ENCODE measurements around the gene KRTAP2-3.
"Not testable (repeated sequence)": the region's sequence is repeated elsewhere in the genome, so short reads cannot be mapped to it uniquely, and the experiment has no call there.

The KRTAP2-3 gene

DNA sequence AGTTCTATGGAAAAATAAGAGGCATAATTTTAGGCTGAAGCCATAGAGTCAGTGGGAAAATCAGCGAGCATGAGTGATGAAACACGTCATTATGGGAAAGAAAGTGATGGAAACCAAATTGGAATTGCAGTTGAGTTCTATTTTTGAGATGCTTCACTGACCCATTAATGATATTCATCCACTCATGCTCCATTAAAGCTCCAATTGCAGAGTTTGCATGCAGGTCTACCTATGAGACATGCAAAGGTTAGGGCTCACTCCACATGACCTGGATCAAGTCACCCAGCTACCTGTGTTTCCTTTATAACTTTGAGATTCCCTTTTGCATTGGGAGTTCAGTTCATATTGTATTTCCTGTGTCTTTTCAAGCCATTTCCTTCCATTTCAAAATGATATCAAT, 13.8 kb upstream of the KRTAP2-3 start:
- TF ChIP-seq, protein P1, sequence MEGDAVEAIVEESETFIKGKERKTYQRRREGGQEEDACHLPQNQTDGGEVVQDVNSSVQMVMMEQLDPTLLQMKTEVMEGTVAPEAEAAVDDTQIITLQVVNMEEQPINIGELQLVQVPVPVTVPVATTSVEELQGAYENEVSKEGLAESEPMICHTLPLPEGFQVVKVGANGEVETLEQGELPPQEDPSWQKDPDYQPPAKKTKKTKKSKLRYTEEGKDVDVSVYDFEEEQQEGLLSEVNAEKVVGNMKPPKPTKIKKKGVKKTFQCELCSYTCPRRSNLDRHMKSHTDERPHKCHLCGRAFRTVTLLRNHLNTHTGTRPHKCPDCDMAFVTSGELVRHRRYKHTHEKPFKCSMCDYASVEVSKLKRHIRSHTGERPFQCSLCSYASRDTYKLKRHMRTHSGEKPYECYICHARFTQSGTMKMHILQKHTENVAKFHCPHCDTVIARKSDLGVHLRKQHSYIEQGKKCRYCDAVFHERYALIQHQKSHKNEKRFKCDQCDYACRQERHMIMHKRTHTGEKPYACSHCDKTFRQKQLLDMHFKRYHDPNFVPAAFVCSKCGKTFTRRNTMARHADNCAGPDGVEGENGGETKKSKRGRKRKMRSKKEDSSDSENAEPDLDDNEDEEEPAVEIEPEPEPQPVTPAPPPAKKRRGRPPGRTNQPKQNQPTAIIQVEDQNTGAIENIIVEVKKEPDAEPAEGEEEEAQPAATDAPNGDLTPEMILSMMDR (conservative IDR thresholded peaks at IDR 0.05; ENCODE audit: low read length) = no peak
- H3K4me3 ChIP-seq (ENCODE audit: low read length) = no peak overlapping the region
- no peak for DNase-seq (ENCODE audit: low read depth)

GRCh38 chr17:41071606-41072360, 11.9 kb upstream of the KRTAP2-3 start:
- no peak for DNase-seq (ENCODE audit: low read depth)
- TF ChIP-seq, protein P1 (conservative IDR thresholded peaks at IDR 0.05; ENCODE audit: low read length) = no peak
- no peak overlapping the region for H3K4me3 ChIP-seq (ENCODE audit: low read length)

- TF ChIP-seq, protein P1 (conservative IDR thresholded peaks at IDR 0.05; ENCODE audit: low read length) = no peak
- no peak for DNase-seq (ENCODE audit: low read depth)
- no peak overlapping the region for H3K4me3 ChIP-seq (ENCODE audit: low read length)
Observed at GRCh38 chr17:41069031-41069430, 9.1 kb upstream of the KRTAP2-3 start.

GRCh38 chr17:41067281-41067680, 7.4 kb upstream of the KRTAP2-3 start:
- no peak overlapping the region for H3K4me3 ChIP-seq (ENCODE audit: low read length)
- TF ChIP-seq, protein P1 (conservative IDR thresholded peaks at IDR 0.05; ENCODE audit: low read length) = no peak
- DNase-seq (ENCODE audit: low read depth) = peak; percentile 87

DNA sequence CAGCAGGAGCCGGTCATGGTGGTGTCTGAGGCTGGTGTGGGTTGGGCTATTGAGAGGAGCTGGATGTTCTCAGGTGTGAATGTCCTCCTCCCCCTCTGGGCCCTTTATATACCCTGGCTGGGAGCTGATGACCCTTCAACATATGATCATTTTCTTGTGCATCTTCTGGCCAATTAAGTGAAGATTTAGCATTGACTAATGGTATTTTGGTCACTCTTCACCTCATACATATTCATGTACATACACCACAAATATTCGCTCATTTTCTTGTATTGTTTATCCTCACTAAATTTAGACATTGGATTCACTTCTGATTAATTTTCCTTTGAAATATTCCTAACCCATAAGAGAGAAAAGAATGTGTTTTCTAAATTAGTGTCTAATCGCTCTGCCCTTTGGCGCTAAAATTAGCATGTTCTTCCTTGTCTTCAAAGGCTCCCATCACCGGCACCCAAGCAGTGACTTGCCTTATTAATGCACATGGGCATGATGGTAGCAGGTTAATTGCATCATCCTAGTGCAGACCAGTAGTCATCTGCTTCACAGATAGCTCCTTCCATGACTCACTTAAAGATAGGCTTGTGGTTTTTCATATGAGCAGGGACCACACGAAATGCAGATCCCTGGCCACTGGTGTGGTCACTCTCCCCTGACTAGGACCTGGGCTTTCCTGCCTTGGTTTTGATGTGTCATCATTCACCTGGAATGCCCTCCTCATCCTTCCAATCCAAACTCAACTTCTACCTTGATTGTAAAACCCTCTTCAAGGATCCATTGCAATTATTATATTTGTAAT, 6.1 kb upstream of the KRTAP2-3 start, which contains the start of gene KRTAP2-4:
Gene KRTAP2-4 (minus strand): TSS at position 51 of the 796 bp plus-strand sequence. CDS start 34 bp downstream, at position 17.
- H3K4me3 ChIP-seq (ENCODE audit: low read length) = no peak within 1 kb of the TSS
- TF ChIP-seq, protein P1 (conservative IDR thresholded peaks at IDR 0.05; ENCODE audit: low read length) = no peak
- DNase-seq (ENCODE audit: low read depth) = peak; percentile 92

DNA sequence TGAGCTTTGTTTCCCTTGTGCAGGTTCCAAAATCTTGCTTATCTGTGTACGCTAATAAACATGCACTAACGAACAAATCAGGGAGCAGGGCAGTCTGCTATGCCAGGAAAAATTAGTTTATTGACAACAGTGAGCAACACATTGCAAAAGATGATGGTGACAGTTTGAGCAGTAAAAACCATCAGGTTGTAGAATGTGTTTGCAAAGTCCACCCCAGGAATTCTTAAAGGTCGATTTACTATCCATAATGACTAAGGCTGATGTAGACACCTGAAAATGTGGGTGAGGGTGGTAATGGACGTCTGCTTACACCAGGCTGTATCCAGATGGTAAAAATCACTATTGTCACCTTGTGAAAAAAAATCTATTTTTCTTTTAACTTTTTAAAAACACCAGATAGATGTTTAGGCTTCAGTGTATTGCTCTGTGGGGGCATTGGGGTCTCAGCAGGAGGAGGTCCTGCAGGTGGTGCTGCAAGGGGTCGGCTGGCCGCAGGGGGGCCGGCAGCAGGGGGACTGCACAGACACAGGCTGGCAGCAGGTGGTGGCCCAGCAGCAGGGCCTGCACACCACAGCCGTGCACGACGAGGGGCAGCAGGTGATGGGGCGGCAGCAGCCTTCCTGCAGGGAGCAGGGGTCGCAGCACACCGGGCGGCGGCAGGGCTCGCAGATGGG, 5.2 kb upstream of the KRTAP2-3 start:
- DNase-seq (ENCODE audit: low read depth); H3K4me3 ChIP-seq (ENCODE audit: low read length): not testable (repeated sequence)

DNA sequence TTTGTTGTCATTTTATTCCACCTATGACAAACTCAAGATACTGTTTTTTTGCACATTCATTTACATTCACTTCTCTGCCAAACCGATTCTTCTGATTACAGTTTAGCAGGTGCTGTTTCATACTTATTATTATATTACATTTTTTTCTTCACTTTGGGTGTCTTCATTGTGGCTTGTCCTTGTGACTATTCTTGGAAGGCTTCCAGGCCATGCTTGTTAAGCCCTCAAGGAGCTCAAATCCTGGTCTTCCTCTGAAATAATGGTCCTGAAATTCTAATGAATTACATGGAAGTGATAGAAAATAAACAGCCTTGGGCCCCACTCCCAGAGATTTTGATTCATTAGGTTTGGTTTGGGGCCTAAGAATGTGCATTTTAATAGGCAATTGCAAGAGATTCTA, 4.4 kb upstream of the KRTAP2-3 start:
- no peak overlapping the region for H3K4me3 ChIP-seq (ENCODE audit: low read length)
- DNase-seq (ENCODE audit: low read depth) = no peak
- TF ChIP-seq, protein P1 (conservative IDR thresholded peaks at IDR 0.05; ENCODE audit: low read length) = no peak

All from AG10803 (cell line).